Activated naive CD4-positive, alpha-beta T cell treated with anti-CD3 and anti-CD28 coated beads, Interleukin-2, amount 50 U/mL, for 24 hours (primary cell): Measurements from ENCODE around the gene TMEM117.

ENCODE experiments used
- H3K27ac Mint-ChIP-seq: one replicate; pipeline ENCODE4 v1.8.0; 2021; ENCODE audit warnings: mild to moderate bottlenecking, mixed read lengths
- H3K27me3 Mint-ChIP-seq: one replicate; pipeline ENCODE4 v1.8.0; 2021; ENCODE audit warnings: mixed read lengths
- H3K36me3 Mint-ChIP-seq: one replicate; pipeline ENCODE4 v1.8.0; 2021; ENCODE audit warnings: mixed read lengths
- H3K4me1 Mint-ChIP-seq: one replicate; pipeline ENCODE4 v1.8.0; 2021; ENCODE audit warnings: mixed read lengths
- H3K4me3 Mint-ChIP-seq: one replicate; pipeline ENCODE4 v1.8.0; 2021; ENCODE audit warnings: mild to moderate bottlenecking, mixed read lengths
- H3K9me3 Mint-ChIP-seq: one replicate; pipeline ENCODE4 v1.8.0; 2021; ENCODE audit warnings: mixed read lengths

Gene TMEM117

DNA sequence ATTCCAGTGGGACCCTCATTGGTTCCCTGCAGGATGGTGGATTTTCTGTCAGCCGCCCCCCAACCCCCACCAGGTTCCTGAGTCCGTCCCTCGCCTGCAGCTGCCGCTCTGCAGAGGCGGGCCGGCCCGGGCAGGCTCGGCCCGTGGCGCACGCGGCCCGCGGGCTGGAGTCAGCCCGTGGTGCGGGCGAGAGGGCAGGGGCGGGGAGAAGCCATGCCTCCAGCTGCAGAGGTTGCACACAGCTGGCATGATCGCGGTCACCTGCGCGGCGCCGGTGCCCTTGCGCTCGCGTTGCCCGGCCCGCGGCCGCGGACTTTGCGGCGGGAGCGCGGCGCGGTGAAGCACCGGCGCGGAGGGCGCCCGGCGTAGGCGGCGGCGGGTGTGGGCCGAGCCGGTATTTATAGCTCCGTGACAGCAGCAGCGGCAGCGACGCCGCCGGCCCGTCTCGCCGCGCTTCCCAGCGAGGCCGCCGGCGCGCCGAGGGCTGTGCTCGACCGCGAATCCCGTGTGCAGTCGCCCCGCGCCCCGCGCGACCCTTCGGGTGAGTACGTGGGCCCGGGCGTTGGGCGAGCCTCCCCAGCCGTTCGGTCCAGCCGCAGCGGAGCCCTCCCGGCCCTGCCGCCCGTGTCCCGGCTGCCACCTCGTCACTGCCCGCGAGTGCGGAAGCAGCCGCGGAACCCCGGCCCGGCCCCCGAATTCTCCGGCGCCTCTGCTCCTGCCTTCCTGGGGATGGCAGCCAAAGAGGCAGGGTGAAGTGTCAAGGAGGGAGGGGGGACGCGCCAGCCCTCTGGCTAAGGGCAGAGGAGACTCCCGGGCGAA is at the start of gene TMEM117:
TMEM117 (plus strand) TSS at position 426 of the 819 bp plus-strand sequence.
- Mint-ChIP-seq H3K27me3 (no peaks in the 10 kb centered on the region), H3K36me3 (no peaks in the 10 kb centered on the region), H3K27ac (peak within 1 kb of the TSS; percentile 74), H3K4me1 (peaks cover 62% of the 10 kb centered on the region), H3K4me3 (peak within 1 kb of the TSS; percentile 84), H3K9me3 (no peaks in the 10 kb centered on the region)

DNA sequence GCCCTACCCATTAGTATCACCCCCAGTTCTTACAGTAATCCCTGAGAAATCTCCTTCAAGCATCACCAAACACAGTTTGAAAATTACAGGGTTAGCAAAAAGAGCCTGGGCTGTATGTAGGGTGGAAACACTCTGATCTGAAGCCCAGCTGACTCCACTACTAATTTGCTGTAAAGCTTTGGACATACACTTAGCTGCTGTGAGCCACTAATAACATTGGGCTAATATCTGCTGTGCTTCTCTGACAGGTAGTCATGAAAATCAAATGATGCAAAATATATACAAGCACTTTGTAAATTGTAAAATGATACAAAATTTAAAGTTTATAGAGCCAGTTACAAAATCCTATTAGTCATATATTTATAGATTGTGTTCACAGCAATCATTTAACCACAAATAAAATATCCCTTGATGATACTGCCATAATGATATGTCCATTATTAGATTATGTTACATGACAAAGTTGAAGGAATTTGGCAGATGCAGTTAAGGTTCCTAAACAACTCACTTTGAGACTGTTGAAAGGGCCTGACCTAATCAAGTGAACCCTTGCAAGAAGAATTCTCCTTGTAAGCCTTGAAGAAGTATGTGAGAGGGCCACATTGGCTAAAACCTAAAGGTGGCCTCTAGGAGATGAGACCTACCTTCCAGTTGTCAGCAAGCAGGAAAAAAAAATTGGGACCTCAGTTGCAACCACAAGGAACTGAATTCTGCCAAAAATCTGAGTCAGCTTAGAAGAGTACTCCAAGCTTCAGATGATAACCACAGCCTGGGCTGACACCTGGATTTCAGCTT is 48.8 kb upstream of the TMEM117 start:
- H3K36me3 Mint-ChIP-seq, result peaks cover 5% of the 10 kb centered on the region
- no peaks in the 10 kb centered on the region for H3K4me1 Mint-ChIP-seq
- no peak overlapping the region for H3K4me3 Mint-ChIP-seq
- no peak overlapping the region for H3K27ac Mint-ChIP-seq
- no peaks in the 10 kb centered on the region for H3K9me3 Mint-ChIP-seq
- H3K27me3 Mint-ChIP-seq, result no peaks in the 10 kb centered on the region

- Mint-ChIP-seq H3K9me3 (no peaks in the 10 kb centered on the region), H3K27me3 (no peaks in the 10 kb centered on the region), H3K4me1 (no peaks in the 10 kb centered on the region), H3K27ac (no peak overlapping the region), H3K36me3 (no peaks in the 10 kb centered on the region), H3K4me3 (no peak overlapping the region)
Measured at GRCh38 chr12:43789941-43790340, 45.9 kb upstream of the TMEM117 start.

DNA sequence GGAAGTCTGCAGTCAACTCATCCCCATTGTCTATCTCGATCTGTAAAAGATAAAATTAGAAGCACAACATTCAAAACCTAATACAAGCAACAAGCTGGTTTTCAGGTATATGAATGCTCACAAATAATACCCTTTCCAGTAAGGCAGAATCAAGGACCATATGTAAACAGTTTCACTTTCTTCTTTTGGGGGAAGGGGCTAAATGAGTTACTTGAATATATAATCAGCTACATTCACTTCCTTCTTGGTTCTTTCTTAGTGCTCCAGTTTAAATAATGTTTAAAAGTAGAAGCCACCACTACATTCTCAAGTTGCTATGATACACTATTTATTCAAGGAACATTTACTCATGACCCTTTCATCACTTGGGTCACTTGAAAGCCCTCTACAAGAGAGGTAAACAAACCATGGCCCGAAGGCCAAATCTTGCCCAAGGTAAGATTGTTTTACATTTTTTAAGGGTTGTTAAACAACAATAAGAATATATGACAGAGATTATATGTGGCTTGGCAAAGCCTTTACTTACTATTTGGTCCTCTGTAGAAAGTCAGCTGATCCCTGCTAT is 40.1 kb upstream of the TMEM117 start:
- no peaks in the 10 kb centered on the region for H3K9me3 Mint-ChIP-seq
- no peak overlapping the region for H3K4me3 Mint-ChIP-seq
- no peak overlapping the region for H3K27ac Mint-ChIP-seq

DNA sequence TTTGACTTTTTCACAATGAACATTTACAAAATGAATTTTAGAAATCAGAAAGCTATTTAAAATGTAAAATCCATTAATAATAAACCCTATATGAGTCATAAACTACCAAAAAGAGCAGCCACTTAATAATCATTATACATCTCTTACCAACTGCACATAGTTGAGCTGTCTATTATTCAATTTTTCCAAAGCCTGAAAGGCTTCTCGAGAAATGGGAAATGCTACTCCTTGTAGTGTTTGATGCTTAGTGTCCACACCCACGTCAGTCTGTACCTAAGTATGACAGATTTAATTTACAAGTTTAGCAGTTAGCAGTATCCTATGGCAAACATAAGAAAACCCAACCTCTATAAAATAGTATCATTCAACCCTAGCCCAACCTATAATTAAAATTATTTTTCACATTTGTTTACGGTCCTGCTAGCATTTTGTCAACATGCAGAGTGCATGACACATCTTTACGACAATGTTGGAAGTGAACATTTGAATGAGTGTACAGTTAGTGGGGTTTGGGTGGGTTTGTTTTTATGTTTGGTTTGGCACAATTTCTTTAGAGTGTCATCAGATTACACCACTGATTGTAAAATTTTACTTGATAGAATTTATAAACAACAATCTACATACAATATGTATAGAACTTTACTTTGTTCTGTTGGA is 38.2 kb upstream of the TMEM117 start:
- Mint-ChIP-seq H3K27ac (no peak overlapping the region), H3K4me1 (peaks cover 9% of the 10 kb centered on the region), H3K4me3 (no peak overlapping the region), H3K9me3 (no peaks in the 10 kb centered on the region), H3K36me3 (peaks cover 8% of the 10 kb centered on the region), H3K27me3 (no peaks in the 10 kb centered on the region)

More for the DNA sequence above, 40.1 kb upstream of the TMEM117 start:
- Mint-ChIP-seq H3K27me3 (no peaks in the 10 kb centered on the region), H3K4me1 (peaks cover 4% of the 10 kb centered on the region), H3K36me3 (peaks cover 8% of the 10 kb centered on the region)

- Mint-ChIP-seq H3K27me3 (no peaks in the 10 kb centered on the region), H3K27ac (peak overlapping the region; percentile 93), H3K36me3 (peaks cover 5% of the 10 kb centered on the region), H3K9me3 (no peaks in the 10 kb centered on the region), H3K4me1 (peaks cover 57% of the 10 kb centered on the region), H3K4me3 (peak overlapping the region; percentile 95)
Measured at GRCh38 chr12:43805149-43805859, 30.6 kb upstream of the TMEM117 start.

- peaks cover 4% of the 10 kb centered on the region for H3K36me3 Mint-ChIP-seq
- H3K4me1 Mint-ChIP-seq, result peaks cover 65% of the 10 kb centered on the region
- no peaks in the 10 kb centered on the region for H3K9me3 Mint-ChIP-seq
- peak within 1 kb of the TSS; percentile 95 for H3K4me3 Mint-ChIP-seq
- peak within 1 kb of the TSS; percentile 100 for H3K27ac Mint-ChIP-seq
- H3K27me3 Mint-ChIP-seq, result no peaks in the 10 kb centered on the region
Measured at GRCh38 chr12:43805860-43806736, 29.8 kb upstream of the TMEM117 start, which contains the start of gene TWF1. TSS of gene TWF1 (minus strand) at chr12:43806317. CDS start at chr12:43806245, 72 bp downstream.

DNA sequence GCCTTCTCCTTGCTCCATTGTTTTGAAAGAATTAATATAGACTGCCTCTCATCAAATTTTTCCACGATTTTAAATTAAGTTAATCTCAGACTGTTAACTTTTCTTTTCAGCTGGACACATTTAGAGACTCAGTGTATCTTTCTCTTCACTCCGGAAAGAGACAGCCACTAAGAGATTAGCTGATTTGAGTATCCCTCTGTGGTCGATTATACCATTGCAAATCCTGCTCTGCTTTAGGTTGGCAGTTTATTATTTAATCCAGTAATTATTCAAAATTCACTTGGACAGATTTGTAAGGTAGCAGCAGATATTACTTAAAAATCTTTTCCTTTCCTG is 29.2 kb upstream of the TMEM117 start:
- peak overlapping the region; percentile 100 for H3K27ac Mint-ChIP-seq
- H3K36me3 Mint-ChIP-seq, result peaks cover 4% of the 10 kb centered on the region
- H3K27me3 Mint-ChIP-seq, result no peaks in the 10 kb centered on the region
- H3K4me3 Mint-ChIP-seq, result peak overlapping the region; percentile 95
- H3K4me1 Mint-ChIP-seq, result peaks cover 70% of the 10 kb centered on the region
- H3K9me3 Mint-ChIP-seq, result no peaks in the 10 kb centered on the region

GRCh38 chr12:43807386-43807785 is 28.5 kb upstream of the TMEM117 start:
- Mint-ChIP-seq H3K9me3 (no peaks in the 10 kb centered on the region), H3K4me3 (peak overlapping the region; percentile 95), H3K4me1 (peaks cover 72% of the 10 kb centered on the region), H3K36me3 (peaks cover 4% of the 10 kb centered on the region), H3K27me3 (no peaks in the 10 kb centered on the region), H3K27ac (peak overlapping the region; percentile 100)

DNA sequence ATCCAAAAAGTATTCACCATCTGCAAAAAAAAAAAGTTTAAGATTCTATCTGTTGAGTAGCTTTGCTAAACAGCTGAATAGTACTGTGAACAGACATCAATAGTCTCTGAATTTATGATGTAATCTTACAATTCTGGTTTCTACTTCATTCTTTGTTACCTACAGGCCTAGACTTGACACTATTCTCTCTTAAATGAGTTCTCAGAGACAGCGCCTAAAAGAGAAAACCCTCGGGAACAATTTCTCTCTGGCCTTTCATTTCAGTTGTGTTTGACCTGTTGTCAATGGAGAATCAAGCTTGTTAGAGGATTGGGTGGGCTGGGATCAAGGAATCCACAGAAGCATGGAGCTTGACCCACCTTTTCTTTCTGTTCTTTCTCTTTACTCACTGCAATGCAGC is 23.8 kb upstream of the TMEM117 start:
- peaks cover 59% of the 10 kb centered on the region for H3K4me1 Mint-ChIP-seq
- no peak overlapping the region for H3K4me3 Mint-ChIP-seq
- peak overlapping the region; percentile 38 for H3K27ac Mint-ChIP-seq

GRCh38 chr12:43812926-43813325 is 23.0 kb upstream of the TMEM117 start:
- peaks cover 2% of the 10 kb centered on the region for H3K36me3 Mint-ChIP-seq
- no peak overlapping the region for H3K4me3 Mint-ChIP-seq
- H3K27ac Mint-ChIP-seq, result no peak overlapping the region
- H3K9me3 Mint-ChIP-seq, result no peaks in the 10 kb centered on the region
- H3K27me3 Mint-ChIP-seq, result no peaks in the 10 kb centered on the region
- peaks cover 50% of the 10 kb centered on the region for H3K4me1 Mint-ChIP-seq

More for the DNA sequence above, 23.8 kb upstream of the TMEM117 start:
- H3K36me3 Mint-ChIP-seq, result peaks cover 2% of the 10 kb centered on the region
- no peaks in the 10 kb centered on the region for H3K27me3 Mint-ChIP-seq
- H3K9me3 Mint-ChIP-seq, result no peaks in the 10 kb centered on the region

DNA sequence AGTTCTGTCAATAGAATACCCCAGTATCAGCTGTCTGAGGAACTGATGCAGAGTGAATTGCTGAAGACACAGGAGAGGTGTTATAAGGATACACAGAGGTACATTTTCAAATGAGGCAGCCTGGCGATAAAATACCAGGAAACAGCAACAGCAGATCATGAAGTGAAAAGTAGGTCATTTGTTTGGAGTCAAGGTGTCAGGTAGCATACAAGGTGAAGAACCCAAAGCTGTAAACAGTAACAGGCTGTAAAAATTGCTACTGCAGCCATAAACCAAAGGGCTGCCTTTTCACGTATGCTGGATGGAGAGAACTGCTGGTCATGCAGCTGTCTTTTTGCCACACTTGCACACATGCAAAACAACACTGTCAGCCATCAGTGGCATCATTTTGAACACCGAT is 20.5 kb upstream of the TMEM117 start:
- Mint-ChIP-seq H3K9me3 (no peaks in the 10 kb centered on the region), H3K27me3 (no peaks in the 10 kb centered on the region), H3K27ac (no peak overlapping the region), H3K36me3 (peaks cover 2% of the 10 kb centered on the region), H3K4me3 (no peak overlapping the region), H3K4me1 (peaks cover 30% of the 10 kb centered on the region)

- H3K27me3 Mint-ChIP-seq, result no peaks in the 10 kb centered on the region
- H3K27ac Mint-ChIP-seq, result peak overlapping the region; percentile 11
- no peaks in the 10 kb centered on the region for H3K9me3 Mint-ChIP-seq
- peaks cover 2% of the 10 kb centered on the region for H3K36me3 Mint-ChIP-seq
- no peak overlapping the region for H3K4me3 Mint-ChIP-seq
- H3K4me1 Mint-ChIP-seq, result peaks cover 22% of the 10 kb centered on the region
Measured at GRCh38 chr12:43816168-43816567, 19.7 kb upstream of the TMEM117 start.

GRCh38 chr12:43824207-43824775 is 11.6 kb upstream of the TMEM117 start:
- Mint-ChIP-seq H3K9me3 (no peaks in the 10 kb centered on the region), H3K36me3 (no peaks in the 10 kb centered on the region), H3K4me1 (no peaks in the 10 kb centered on the region), H3K4me3 (no peak overlapping the region), H3K27ac (no peak overlapping the region), H3K27me3 (no peaks in the 10 kb centered on the region)
